ENCODE data around the gene CRTAC1.

The CRTAC1 gene

DNA sequence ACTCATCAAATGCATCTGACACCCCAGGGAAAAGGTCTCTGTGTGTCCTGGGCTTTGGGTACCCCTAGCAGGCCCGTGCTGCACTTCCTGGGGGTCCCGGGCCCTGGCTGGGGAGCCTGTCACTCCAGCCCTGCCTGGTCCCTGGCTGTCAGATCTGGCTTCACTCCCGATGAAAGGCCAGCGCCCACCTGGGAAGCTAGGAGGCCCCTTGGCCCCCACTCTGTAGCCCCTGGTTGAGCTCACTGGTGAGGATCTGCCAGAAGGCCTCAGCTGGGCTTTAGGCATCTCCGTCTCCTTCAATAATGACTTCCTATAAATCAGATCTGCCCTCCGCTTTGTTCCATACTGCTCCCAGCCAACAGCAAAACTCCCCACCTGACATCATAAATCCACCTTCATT, 116.8 kb downstream of the CRTAC1 start:
- H2BK5ac ChIP-seq (ENCODE audit: low read depth, low read length, poor library complexity), result no peak overlapping the region
- H3K4ac ChIP-seq (ENCODE audit: low read depth, low read length), result no peak overlapping the region
- no peak overlapping the region for H3K14ac ChIP-seq (ENCODE audit: low read length)
- DNase-seq, result no peak
- no peak overlapping the region for H3K18ac ChIP-seq (ENCODE audit: low read length)
- H3K9ac ChIP-seq (ENCODE audit: low read length), result no peak overlapping the region
- no peak overlapping the region for H3K4me2 ChIP-seq (ENCODE audit: low read length)
- H3K9me3 ChIP-seq (ENCODE audit: insufficient read depth, low read depth, low read length), result peaks cover 1% of the 10 kb centered on the region
- H4K91ac ChIP-seq (ENCODE audit: low read depth, low read length), result no peak overlapping the region
- no peak overlapping the region for H2AFZ ChIP-seq (ENCODE audit: insufficient read depth, low read length, poor library complexity)
- no peaks in the 10 kb centered on the region for H3K27me3 ChIP-seq (ENCODE audit: insufficient read depth, low read length)
- H4K12ac ChIP-seq (ENCODE audit: low read depth, low read length), result no peak overlapping the region
- no peaks in the 10 kb centered on the region for H3K79me2 ChIP-seq (ENCODE audit: control insufficient read depth, insufficient read depth, low read length, poor library complexity)
- no peak overlapping the region for H2BK120ac ChIP-seq (ENCODE audit: insufficient read depth, low read length, poor library complexity)
- H4K8ac ChIP-seq (ENCODE audit: low read depth, low read length), result no peak overlapping the region
- no peaks in the 10 kb centered on the region for H3K36me3 ChIP-seq (ENCODE audit: control insufficient read depth in 1 of 2, insufficient read depth in 2 of 2, low read length in 2 of 2)
- no peak overlapping the region for H3K27ac ChIP-seq (ENCODE audit: low read depth, low read length)
- no peaks in the 10 kb centered on the region for H3K79me1 ChIP-seq (ENCODE audit: low read length)
- H2BK12ac ChIP-seq (ENCODE audit: low read length), result no peak overlapping the region
- no peak overlapping the region for H3K23ac ChIP-seq (ENCODE audit: low read length)
- no peak overlapping the region for H2AK5ac ChIP-seq (ENCODE audit: low read length)
- no peak overlapping the region for H3K4me3 ChIP-seq (ENCODE audit: low read depth, low read length)
- no peaks in the 10 kb centered on the region for H3K4me1 ChIP-seq (ENCODE audit: control insufficient read depth in 1 of 2, insufficient read depth in 2 of 2, low read length in 2 of 2)
- no CpG with 5 or more reads among the region's 6 CpGs for WGBS (ENCODE audit: extremely low coverage, insufficient coverage, insufficient read length)

DNA sequence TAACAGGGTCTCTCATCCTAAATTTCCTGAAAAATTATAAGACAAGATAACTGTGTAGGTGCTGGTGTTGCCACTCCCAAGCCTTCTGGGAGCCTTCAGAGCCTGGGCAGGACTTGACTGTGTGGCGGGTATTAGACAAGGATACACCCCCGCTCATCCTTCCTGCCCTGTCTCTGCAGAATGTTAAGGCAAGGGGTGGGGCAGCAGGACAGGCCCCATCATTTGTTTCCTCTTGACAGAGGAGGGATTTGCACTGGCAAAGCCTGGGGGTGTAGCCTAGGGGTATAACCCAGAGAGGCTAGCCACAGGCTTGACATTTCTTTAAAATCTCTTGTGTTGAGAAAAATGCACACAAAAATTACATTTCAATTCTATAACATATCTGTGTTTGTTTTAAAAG, 117.2 kb downstream of the CRTAC1 start:
- no peaks in the 10 kb centered on the region for H3K4me1 ChIP-seq (ENCODE audit: control insufficient read depth in 1 of 2, insufficient read depth in 2 of 2, low read length in 2 of 2)
- no peaks in the 10 kb centered on the region for H3K36me3 ChIP-seq (ENCODE audit: control insufficient read depth in 1 of 2, insufficient read depth in 2 of 2, low read length in 2 of 2)
- no peak overlapping the region for H2BK5ac ChIP-seq (ENCODE audit: low read depth, low read length, poor library complexity)
- H3K79me1 ChIP-seq (ENCODE audit: low read length), result no peaks in the 10 kb centered on the region
- no peak overlapping the region for H4K8ac ChIP-seq (ENCODE audit: low read depth, low read length)
- no peak overlapping the region for H2AK5ac ChIP-seq (ENCODE audit: low read length)
- no peak overlapping the region for H3K4me2 ChIP-seq (ENCODE audit: low read length)
- no peaks in the 10 kb centered on the region for H3K27me3 ChIP-seq (ENCODE audit: insufficient read depth, low read length)
- no peak overlapping the region for H3K4ac ChIP-seq (ENCODE audit: low read depth, low read length)
- H4K91ac ChIP-seq (ENCODE audit: low read depth, low read length), result no peak overlapping the region
- no peak overlapping the region for H2BK12ac ChIP-seq (ENCODE audit: low read length)
- H3K79me2 ChIP-seq (ENCODE audit: control insufficient read depth, insufficient read depth, low read length, poor library complexity), result no peaks in the 10 kb centered on the region
- H2BK120ac ChIP-seq (ENCODE audit: insufficient read depth, low read length, poor library complexity), result no peak overlapping the region
- H3K27ac ChIP-seq (ENCODE audit: low read depth, low read length), result no peak overlapping the region
- H3K9ac ChIP-seq (ENCODE audit: low read length), result no peak overlapping the region
- H3K4me3 ChIP-seq (ENCODE audit: low read depth, low read length), result no peak overlapping the region
- peaks cover 1% of the 10 kb centered on the region for H3K9me3 ChIP-seq (ENCODE audit: insufficient read depth, low read depth, low read length)
- no peak overlapping the region for H3K23ac ChIP-seq (ENCODE audit: low read length)
- no peak overlapping the region for H3K18ac ChIP-seq (ENCODE audit: low read length)
- DNase-seq, result no peak
- no CpG with 5 or more reads among the region's 2 CpGs for WGBS (ENCODE audit: extremely low coverage, insufficient coverage, insufficient read length)
- no peak overlapping the region for H2AFZ ChIP-seq (ENCODE audit: insufficient read depth, low read length, poor library complexity)
- H3K14ac ChIP-seq (ENCODE audit: low read length), result no peak overlapping the region
- no peak overlapping the region for H4K12ac ChIP-seq (ENCODE audit: low read depth, low read length)

DNA sequence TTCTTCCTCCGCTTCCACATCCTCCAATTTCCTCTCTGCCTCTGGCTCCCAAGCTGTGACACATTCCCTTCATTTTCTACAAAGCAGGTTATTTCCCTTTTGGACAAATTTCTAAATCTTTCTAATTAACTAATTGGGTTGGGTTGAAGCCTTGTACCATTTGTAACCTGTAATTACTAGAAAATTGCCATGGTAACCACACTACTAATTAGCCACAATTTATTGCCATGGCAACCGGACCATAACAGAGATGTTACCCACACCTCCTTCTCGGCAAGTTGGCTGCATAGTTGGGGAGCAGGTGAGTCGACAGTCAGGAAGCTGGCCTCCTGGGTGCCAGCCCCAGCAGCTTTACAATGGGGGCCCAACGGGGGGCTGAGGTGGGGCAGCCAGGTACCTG, 119.2 kb downstream of the CRTAC1 start:
- Histone ChIP-seq H3K27ac (ENCODE audit: low read depth, low read length) (no peak overlapping the region), H3K9ac (ENCODE audit: low read length) (no peak overlapping the region), H2AFZ (ENCODE audit: insufficient read depth, low read length, poor library complexity) (no peak overlapping the region), H4K91ac (ENCODE audit: low read depth, low read length) (no peak overlapping the region), H3K4ac (ENCODE audit: low read depth, low read length) (no peak overlapping the region), H3K14ac (ENCODE audit: low read length) (no peak overlapping the region), H3K4me3 (ENCODE audit: low read depth, low read length) (no peak overlapping the region), H2AK5ac (ENCODE audit: low read length) (no peak overlapping the region), H3K27me3 (ENCODE audit: insufficient read depth, low read length) (no peaks in the 10 kb centered on the region), H3K36me3 (ENCODE audit: control insufficient read depth in 1 of 2, insufficient read depth in 2 of 2, low read length in 2 of 2) (no peaks in the 10 kb centered on the region), H3K79me2 (ENCODE audit: control insufficient read depth, insufficient read depth, low read length, poor library complexity) (no peaks in the 10 kb centered on the region), H2BK5ac (ENCODE audit: low read depth, low read length, poor library complexity) (no peak overlapping the region), H2BK12ac (ENCODE audit: low read length) (no peak overlapping the region), H4K8ac (ENCODE audit: low read depth, low read length) (no peak overlapping the region), H2BK120ac (ENCODE audit: insufficient read depth, low read length, poor library complexity) (no peak overlapping the region), H3K18ac (ENCODE audit: low read length) (no peak overlapping the region), H3K4me2 (ENCODE audit: low read length) (no peak overlapping the region), H3K9me3 (ENCODE audit: insufficient read depth, low read depth, low read length) (peaks cover 1% of the 10 kb centered on the region), H4K12ac (ENCODE audit: low read depth, low read length) (no peak overlapping the region), H3K79me1 (ENCODE audit: low read length) (no peaks in the 10 kb centered on the region), H3K23ac (ENCODE audit: low read length) (no peak overlapping the region), H3K4me1 (ENCODE audit: control insufficient read depth in 1 of 2, insufficient read depth in 2 of 2, low read length in 2 of 2) (no peaks in the 10 kb centered on the region)
- no CpG with 5 or more reads among the region's 5 CpGs for WGBS (ENCODE audit: extremely low coverage, insufficient coverage, insufficient read length)
- no peak for DNase-seq

DNA sequence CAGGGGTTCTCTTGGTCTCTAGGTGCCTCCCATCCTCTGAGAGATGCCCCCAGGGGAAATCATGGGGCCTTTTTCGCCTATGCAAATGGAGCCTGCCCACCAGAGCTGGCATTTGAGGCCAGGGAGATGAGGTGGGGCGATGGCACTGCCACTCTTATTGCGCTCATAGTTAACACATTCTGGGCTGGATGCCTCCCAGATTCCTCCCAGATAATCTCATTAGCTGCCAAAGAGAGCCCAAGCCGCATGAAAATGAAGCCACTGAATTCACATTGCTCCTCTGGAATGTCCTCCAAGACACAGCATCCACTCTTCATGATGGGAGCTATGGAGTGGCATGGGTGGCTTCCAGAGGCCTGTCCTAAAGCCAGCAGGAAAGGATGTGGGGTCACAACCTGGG, 119.8 kb downstream of the CRTAC1 start:
- Histone ChIP-seq H4K12ac (ENCODE audit: low read depth, low read length) (no peak overlapping the region), H3K9me3 (ENCODE audit: insufficient read depth, low read depth, low read length) (peaks cover 1% of the 10 kb centered on the region), H2BK120ac (ENCODE audit: insufficient read depth, low read length, poor library complexity) (no peak overlapping the region), H2AFZ (ENCODE audit: insufficient read depth, low read length, poor library complexity) (no peak overlapping the region), H3K4ac (ENCODE audit: low read depth, low read length) (no peak overlapping the region), H3K4me3 (ENCODE audit: low read depth, low read length) (no peak overlapping the region), H3K18ac (ENCODE audit: low read length) (no peak overlapping the region), H3K4me1 (ENCODE audit: control insufficient read depth in 1 of 2, insufficient read depth in 2 of 2, low read length in 2 of 2) (no peaks in the 10 kb centered on the region), H3K79me2 (ENCODE audit: control insufficient read depth, insufficient read depth, low read length, poor library complexity) (no peaks in the 10 kb centered on the region), H3K27me3 (ENCODE audit: insufficient read depth, low read length) (no peaks in the 10 kb centered on the region), H3K9ac (ENCODE audit: low read length) (no peak overlapping the region), H4K8ac (ENCODE audit: low read depth, low read length) (no peak overlapping the region), H2BK5ac (ENCODE audit: low read depth, low read length, poor library complexity) (no peak overlapping the region), H2BK12ac (ENCODE audit: low read length) (no peak overlapping the region), H2AK5ac (ENCODE audit: low read length) (no peak overlapping the region), H3K79me1 (ENCODE audit: low read length) (no peaks in the 10 kb centered on the region), H3K14ac (ENCODE audit: low read length) (no peak overlapping the region), H3K27ac (ENCODE audit: low read depth, low read length) (no peak overlapping the region), H3K36me3 (ENCODE audit: control insufficient read depth in 1 of 2, insufficient read depth in 2 of 2, low read length in 2 of 2) (no peaks in the 10 kb centered on the region), H3K23ac (ENCODE audit: low read length) (no peak overlapping the region), H3K4me2 (ENCODE audit: low read length) (no peak overlapping the region), H4K91ac (ENCODE audit: low read depth, low read length) (no peak overlapping the region)
- WGBS (ENCODE audit: extremely low coverage, insufficient coverage, insufficient read length), result no CpG with 5 or more reads among the region's 4 CpGs
- no peak for DNase-seq

Measured in trophoblast cell (in vitro differentiated cells and primary cell).